ENCODE measurements around the gene SSX4.
"Not testable (repeated sequence)": the region's sequence is repeated elsewhere in the genome, so short reads cannot be mapped to it uniquely, and the experiment has no call there.

The SSX4 gene, protein sequence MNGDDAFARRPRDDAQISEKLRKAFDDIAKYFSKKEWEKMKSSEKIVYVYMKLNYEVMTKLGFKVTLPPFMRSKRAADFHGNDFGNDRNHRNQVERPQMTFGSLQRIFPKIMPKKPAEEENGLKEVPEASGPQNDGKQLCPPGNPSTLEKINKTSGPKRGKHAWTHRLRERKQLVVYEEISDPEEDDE

GRCh38 chrX:48383239-48383638, at the start of gene SSX4:
Gene SSX4 (plus strand): TSS chrX:48383539. CDS start chrX:48384054, 515 bp downstream.
- not testable (repeated sequence) for DNase-seq (ENCODE audit: low spot score)

DNA sequence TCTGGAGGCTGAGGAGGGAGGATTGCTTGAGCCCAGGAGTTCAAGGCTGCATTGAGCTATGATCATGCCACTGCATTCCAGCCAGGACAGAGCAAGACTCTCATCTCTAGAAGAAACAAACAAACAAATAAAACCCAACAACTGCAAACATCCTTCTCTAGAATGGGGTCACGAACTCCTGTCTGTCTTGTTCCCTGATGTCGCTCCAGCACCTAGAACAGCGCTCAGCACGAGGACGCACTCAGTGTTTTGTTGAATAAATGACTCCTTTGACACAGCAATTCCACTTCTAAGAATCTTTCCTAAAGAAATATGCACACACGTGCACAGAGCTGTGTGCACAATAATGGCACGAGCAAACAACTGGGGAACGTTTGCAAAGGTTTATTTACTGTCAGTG, 37.3 kb upstream of the SSX4 start:
- DNase-seq (ENCODE audit: low spot score): not testable (repeated sequence)

GRCh38 chrX:48356315-48357094, 26.8 kb upstream of the SSX4 start, which contains the start of gene SSX3:
Gene SSX3 (minus strand): TSS chrX:48356703. CDS start chrX:48355249, 1,454 bp downstream.
- not testable (repeated sequence) for DNase-seq (ENCODE audit: low spot score)

DNA sequence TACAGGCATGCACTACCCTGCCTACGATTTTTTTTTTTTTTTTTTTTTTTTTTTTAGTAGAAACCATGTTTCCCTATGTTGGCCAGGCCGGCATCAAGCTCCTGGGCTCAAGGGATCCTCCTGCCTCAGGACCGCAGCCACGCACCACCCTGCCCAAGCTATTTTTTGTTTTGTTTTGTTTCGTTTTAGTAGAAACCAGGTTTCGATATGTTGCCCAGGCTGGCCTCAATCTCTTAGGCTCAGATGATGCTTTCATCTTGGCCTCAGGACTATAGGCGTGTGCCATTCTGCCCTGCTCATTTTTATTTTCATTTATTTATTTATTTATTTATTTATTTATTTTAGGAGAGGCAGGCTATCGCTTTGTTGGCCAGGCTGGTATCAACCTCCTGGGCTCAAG, 25.7 kb upstream of the SSX4 start:
- DNase-seq (ENCODE audit: low spot score): no peak

- not testable (repeated sequence) for DNase-seq (ENCODE audit: low spot score)
These were observed 24.1 kb upstream of the SSX4 start for GRCh38 chrX:48359281-48359680.

DNA sequence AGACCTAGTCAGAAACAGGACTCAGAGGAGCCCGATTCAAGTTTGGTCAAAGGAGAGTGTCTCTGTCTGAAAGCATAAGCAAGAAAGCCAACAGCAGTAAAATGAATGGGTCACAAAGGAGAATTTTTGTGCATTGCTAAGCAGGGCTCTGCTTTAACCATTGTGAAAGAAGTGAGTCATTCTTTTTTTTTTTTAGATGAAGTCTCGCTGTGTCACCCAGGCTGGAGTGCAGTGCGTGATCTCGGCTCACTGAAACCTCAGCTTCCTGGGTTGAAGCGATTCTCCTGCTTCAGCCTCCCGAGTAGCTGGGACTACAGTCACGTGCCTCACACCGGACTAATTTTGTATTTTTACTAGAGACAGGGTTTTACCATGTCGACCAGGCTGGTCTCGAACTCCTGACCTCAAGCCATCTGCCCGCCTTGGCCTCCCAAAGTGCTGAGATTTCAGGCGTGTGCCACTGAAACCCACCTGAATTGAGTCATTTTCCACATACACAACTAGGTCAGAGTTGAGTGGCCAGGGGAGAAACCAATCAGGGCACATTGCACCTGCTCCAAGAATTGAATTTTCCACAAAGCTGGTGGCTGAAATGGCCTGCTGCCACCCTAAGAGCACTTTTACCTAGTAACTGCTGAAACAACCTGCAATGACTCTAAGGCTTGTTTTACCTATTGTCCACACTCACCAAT, 15.5 kb upstream of the SSX4 start:
- not testable (repeated sequence) for DNase-seq (ENCODE audit: low spot score)

- not testable (repeated sequence) for DNase-seq (ENCODE audit: low spot score)
These were observed 12.9 kb upstream of the SSX4 start for GRCh38 chrX:48370408-48370807.

- not testable (repeated sequence) for DNase-seq (ENCODE audit: low spot score)
These were observed 13.6 kb downstream of the SSX4 start for GRCh38 chrX:48396931-48397330.

- not testable (repeated sequence) for DNase-seq (ENCODE audit: low spot score)
These were observed 14.5 kb downstream of the SSX4 start for GRCh38 chrX:48397825-48398224.

GRCh38 chrX:48411860-48412259, 28.5 kb downstream of the SSX4 start, which contains the start of gene SSX4B:
Gene SSX4B (minus strand): TSS chrX:48411960. CDS start chrX:48411372, 588 bp downstream.
- DNase-seq (ENCODE audit: low spot score): not testable (repeated sequence)

GRCh38 chrX:48427027-48427716, 43.8 kb downstream of the SSX4 start:
- not testable (repeated sequence) for DNase-seq (ENCODE audit: low spot score)

- DNase-seq (ENCODE audit: low spot score): not testable (repeated sequence)
These were observed 46.3 kb downstream of the SSX4 start for GRCh38 chrX:48429606-48430005.

GRCh38 chrX:48430166-48430565, 46.8 kb downstream of the SSX4 start:
- not testable (repeated sequence) for DNase-seq (ENCODE audit: low spot score)

GRCh38 chrX:48433713-48434112, 50.4 kb downstream of the SSX4 start:
- not testable (repeated sequence) for DNase-seq (ENCODE audit: low spot score)

Data from germinal center (tissue), 1 donor.